RWPE1 (cell line): ENCODE data around the gene F2R.
"Not testable (repeated sequence)": the region's sequence is repeated elsewhere in the genome, so short reads cannot be mapped to it uniquely, and the experiment has no call there.

ENCODE experiments used
- CTCF ChIA-PET: fragments of 350-600 bp; sonication (Branson Sonifier 250); formaldehyde crosslinking; extraction: SDS; loops from one replicate; lab custom pipeline; 2021; lab: Yijun Ruan, JAX
- POLR2A ChIA-PET: fragments of 400-600 bp; formaldehyde crosslinking; extraction: SDS; loops from one replicate; lab custom pipeline; 2020; ENCODE audit warnings: antibody characterized with exemption; ENCODE audit not compliant: low non-redundant PET; lab: Yijun Ruan, JAX
- DNase-seq: peaks from one replicate; pipeline ENCODE4 v3.0.0; 2012; ENCODE audit warnings: low spot score
- H3K27ac ChIP-seq: fragments of 450-650 bp; 2 replicates; pipeline ENCODE4 v1.5.1; 2017
- TF ChIP-seq, protein P1 (sequence below): fragments of 450-650 bp; conservative IDR thresholded peaks from 2 replicates; pipeline ENCODE4 v1.5.1; 2017; ENCODE audit warnings: low read depth, mild to moderate bottlenecking

F2R gene

DNA sequence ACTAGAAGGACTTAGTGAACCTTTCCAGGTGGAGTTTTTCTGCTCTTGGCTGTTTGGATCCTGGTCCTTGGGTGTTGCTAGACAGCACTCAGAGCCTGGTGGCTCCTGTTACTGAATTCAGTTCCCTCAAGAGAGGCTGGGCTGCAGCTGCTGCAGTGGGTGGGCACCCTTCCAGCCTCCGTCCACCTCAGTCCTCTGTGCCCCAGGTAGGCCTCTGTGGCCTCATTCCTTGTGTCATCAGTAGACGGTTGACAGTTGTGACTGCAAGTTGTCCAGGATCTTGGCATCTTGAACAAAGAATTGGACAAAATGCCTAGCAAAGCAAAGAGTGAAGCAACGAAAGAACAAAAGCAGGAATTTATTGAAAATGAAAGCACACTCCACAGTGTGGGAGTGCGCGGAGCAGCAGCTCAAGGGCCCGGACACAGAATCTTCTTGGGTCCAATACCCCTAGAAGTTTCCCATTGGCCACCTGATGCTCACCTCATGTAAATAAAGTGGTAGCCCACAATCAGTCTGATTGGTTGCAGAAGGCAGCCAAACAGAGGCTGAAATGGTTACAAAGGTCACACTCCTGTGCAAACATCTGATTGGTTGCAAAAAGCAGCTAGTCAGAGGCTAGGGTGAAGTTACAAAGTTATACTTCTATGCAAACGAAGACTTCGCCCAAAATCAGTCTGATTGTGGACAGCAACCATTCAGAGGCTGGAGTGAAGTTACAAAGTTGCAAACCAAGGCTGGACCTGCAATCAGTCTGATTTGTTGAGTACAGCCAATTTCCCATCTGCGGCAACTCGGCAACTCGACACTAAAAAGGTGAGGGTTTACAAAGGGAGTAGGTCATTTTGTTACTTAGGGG is 40.1 kb downstream of the F2R start:
- ChIA-PET CTCF (no interaction called here), POLR2A (no interaction called here)
- H3K27ac ChIP-seq = no peak overlapping the region
- TF ChIP-seq, protein P1, sequence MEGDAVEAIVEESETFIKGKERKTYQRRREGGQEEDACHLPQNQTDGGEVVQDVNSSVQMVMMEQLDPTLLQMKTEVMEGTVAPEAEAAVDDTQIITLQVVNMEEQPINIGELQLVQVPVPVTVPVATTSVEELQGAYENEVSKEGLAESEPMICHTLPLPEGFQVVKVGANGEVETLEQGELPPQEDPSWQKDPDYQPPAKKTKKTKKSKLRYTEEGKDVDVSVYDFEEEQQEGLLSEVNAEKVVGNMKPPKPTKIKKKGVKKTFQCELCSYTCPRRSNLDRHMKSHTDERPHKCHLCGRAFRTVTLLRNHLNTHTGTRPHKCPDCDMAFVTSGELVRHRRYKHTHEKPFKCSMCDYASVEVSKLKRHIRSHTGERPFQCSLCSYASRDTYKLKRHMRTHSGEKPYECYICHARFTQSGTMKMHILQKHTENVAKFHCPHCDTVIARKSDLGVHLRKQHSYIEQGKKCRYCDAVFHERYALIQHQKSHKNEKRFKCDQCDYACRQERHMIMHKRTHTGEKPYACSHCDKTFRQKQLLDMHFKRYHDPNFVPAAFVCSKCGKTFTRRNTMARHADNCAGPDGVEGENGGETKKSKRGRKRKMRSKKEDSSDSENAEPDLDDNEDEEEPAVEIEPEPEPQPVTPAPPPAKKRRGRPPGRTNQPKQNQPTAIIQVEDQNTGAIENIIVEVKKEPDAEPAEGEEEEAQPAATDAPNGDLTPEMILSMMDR = no peak
- no peak for DNase-seq

DNA sequence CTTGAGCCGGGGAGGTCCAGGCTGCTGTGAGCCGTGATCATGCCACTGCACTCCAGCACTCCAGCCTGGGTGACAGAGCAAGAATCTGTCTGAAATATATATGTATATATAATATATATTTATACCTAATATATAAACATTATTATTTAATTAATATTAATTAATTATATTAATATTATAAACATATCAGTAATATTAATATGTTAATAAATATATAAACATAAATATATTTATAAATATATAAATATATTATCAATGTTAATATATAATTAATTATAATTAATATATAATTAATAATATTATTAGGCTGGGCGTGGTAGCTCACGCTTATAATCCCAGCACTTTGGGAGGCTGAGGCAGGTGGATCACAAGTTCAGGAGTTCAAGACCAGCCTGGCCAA is 41.1 kb downstream of the F2R start:
- H3K27ac ChIP-seq = no peak overlapping the region
- ChIA-PET POLR2A (no interaction called here), CTCF (no interaction called here)
- no peak for DNase-seq
- TF ChIP-seq, protein P1 = no peak

DNA sequence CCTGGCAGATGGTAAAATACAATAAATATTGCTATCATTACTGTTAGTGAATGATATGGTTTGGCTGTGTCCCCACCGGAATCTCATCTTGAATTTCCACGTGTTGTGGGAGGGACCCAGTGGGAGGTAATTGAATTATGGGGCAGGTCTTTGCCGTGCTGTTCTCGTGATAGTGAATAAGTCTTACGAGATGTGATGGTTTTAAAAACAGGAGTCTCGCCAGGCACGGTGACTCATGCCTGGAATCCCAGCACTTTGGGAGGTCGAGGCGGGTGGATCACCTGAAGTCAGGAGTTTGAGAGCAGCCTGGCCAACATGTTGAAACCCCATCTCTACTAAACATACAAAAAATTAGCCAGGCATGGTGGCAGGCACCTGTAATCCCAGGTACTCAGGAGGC is 45.2 kb downstream of the F2R start:
- CTCF ChIA-PET = interaction anchor here (1.5 kb wide), 1 partner anchor 159 kb away, joined by 5 read pairs; no protein-coding TSS in a partner anchor
- H3K27ac ChIP-seq, POLR2A ChIA-PET, DNase-seq: not testable (repeated sequence)

DNA sequence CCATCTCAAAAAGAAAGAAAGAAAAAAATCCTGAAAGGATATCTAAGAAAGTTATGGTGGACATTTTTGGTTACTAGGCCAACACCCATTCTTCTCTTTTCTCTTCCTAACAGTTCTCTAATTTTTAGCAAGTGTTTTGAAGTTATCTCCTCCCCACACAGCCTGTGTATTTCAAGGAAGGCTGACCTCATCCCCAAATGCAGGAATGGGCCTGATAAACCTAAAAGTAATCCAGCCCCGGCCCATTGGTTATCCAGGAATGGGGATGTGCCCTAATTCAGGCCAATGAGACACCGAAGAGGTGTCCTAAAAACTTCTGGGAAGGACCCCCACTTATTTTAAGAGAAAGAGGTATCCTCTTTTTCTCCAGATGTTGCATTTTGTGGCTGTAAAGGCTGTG is 46.6 kb downstream of the F2R start:
- POLR2A ChIA-PET = interaction anchor here (0.6 kb wide), 1 partner anchor 56 kb away, joined by 5 read pairs; no protein-coding TSS in a partner anchor
- CTCF ChIA-PET = interaction anchor here (0.6 to 1.0 kb wide), 5 partner anchors 11 to 168 kb away, joined by 3 to 5 read pairs (median 3); no protein-coding TSS in a partner anchor
- H3K27ac ChIP-seq = no peak overlapping the region
- no peak for DNase-seq
- TF ChIP-seq, protein P1 = no peak

DNA sequence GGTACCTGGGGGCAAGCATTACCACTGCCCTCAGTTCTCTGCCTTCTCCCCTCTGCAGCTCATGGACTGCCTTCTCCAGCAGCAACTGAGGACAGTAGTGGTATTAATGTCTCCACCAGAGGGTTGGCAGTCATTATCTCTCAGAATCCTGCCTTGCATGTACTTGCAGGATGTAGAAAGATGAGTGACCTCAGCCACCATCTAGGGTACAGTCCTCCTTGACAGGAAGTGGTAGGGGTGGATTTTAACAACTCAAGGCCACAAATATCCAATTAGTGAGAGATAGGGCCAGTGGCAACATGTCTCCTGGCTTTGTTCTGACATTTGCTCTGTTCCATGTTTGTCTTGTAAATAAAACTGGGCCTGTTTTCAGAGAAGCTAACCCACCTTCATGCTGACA is 47.2 kb downstream of the F2R start:
- CTCF ChIA-PET = interaction anchor here (0.6 to 1.0 kb wide), 5 partner anchors 11 to 168 kb away, joined by 3 to 5 read pairs (median 3); no protein-coding TSS in a partner anchor

DNA sequence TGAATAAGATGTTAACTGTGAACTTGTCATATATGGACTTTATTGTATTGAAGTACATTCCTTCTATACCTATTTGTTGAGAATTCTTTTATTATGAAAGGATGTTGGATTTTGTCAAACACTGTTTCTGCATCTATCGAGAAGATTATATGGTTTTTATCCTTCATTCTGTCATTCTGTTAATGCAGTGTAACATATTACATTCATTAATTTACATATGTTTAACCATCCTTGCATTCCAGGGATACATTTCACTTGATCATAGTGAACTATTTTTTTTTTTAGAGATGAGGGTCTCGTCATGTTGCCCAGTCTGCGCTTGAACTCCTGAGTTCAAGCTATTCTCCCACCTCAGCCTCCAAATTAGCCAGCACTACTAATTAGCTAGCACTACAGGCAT is 48.4 kb downstream of the F2R start:
- DNase-seq = no peak
- ChIA-PET POLR2A (no interaction called here), CTCF (interaction anchor here (1.0 to 1.6 kb wide), 2 partner anchors 10 to 52 kb away, joined by 3 to 5 read pairs; no protein-coding TSS in a partner anchor)
- H3K27ac ChIP-seq = no peak overlapping the region
- TF ChIP-seq, protein P1 = no peak

More for the DNA sequence above, 47.2 kb downstream of the F2R start:
- POLR2A ChIA-PET = interaction anchor here (0.6 kb wide), 1 partner anchor 55 kb away, joined by 5 read pairs; no protein-coding TSS in a partner anchor
- no peak overlapping the region for H3K27ac ChIP-seq
- peak; percentile 44 for DNase-seq
- TF ChIP-seq, protein P1 = no peak
